Activated CD4-positive, alpha-beta T cell treated with anti-CD3 and anti-CD28 coated beads for 36 hours (primary cell): ENCODE data around the gene WWTR1. TPM values are rescaled to one million over a fixed set of nuclear protein-coding genes. Genes with fewer than 3 reads are reported as not detected.

ENCODE experiments used
- ATAC-seq: fragments of 200-7000 bp; cut with Tn5 transposase; one replicate; pipeline ENCODE4 v1.10.0; 2021; ENCODE audit warnings: mild to moderate bottlenecking, moderate library complexity
- CTCF ChIA-PET: fragments of 350-600 bp; sonication (Branson Sonifier 250); formaldehyde crosslinking; loops from one replicate; lab custom pipeline; 2021; ENCODE audit warnings: antibody characterized with exemption; lab: Charles Lee
- POLR2A ChIA-PET: fragments of 350-600 bp; sonication (Branson Sonifier 250); formaldehyde crosslinking; loops from one replicate; lab custom pipeline; 2021; ENCODE audit warnings: antibody characterized with exemption, inconsistent platforms; lab: Charles Lee
- DNase-seq: peaks from one replicate; pipeline ENCODE4 v3.0.0-alpha.2; 2020
- H3K27ac Mint-ChIP-seq: one replicate; pipeline ENCODE4 v1.8.0; 2021; ENCODE audit warnings: mixed read lengths
- H3K27me3 Mint-ChIP-seq: one replicate; pipeline ENCODE4 v1.8.0; 2021; ENCODE audit warnings: mixed read lengths
- H3K36me3 Mint-ChIP-seq: one replicate; pipeline ENCODE4 v1.8.0; 2021; ENCODE audit warnings: low read depth, mixed read lengths
- H3K4me1 Mint-ChIP-seq: one replicate; pipeline ENCODE4 v1.8.0; 2021; ENCODE audit warnings: mixed read lengths
- H3K4me3 Mint-ChIP-seq: one replicate; pipeline ENCODE4 v1.8.0; 2021; ENCODE audit warnings: mild to moderate bottlenecking, moderate library complexity, mixed read lengths
- H3K9me3 Mint-ChIP-seq: one replicate; pipeline ENCODE4 v1.8.0; 2021; ENCODE audit warnings: low read depth, mixed read lengths
- intact Hi-C, 2 experiments: fragments of 100-400 bp; cut with DNase I in 1 of 2; cut with micrococcal nuclease in 1 of 2; formaldehyde crosslinking; loops; one replicate each; pipeline versions ENCODE4 v1.14.2 to v1.15.1; 2022 to 2024; cut with DNase I, micrococcal nuclease
- total RNA-seq, 2 experiments: library from RNA; stranded (reverse); gene quantifications; one replicate each; pipeline ENCODE4 v1.2.3, GENCODE V29; 2021

The WWTR1 gene
- total RNA-seq, 2 experiments from 2014 or later, result 0.46 to 0.54 TPM

DNA sequence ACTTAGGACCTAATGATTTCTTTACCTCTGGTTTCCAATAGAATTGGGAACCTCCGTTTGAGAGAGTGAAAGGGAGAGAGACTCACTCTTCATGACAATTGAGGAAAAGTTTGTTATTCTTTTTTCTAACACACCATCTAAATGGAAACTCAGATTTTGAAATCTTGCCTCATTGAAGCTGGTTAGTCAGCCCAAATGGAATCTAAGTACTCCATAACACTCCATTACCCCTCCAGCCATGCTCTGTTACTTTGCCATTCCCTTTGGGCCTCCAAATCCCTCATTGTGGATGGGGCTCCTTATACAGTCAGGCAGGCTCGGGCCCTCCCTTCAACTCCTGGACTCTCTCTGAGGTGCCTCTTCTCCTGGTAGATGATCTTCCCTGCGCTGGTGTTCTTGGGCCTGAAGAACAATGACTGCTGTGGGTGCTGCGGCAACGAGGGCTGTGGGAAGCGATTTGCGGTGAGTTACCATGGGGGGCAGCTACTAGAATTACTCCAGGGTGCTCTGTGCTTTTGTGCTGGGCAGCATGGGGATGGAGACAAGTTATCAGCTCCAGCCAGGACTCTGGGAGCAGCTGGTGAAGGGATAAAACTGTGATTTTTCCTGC, 182.3 kb downstream of the WWTR1 start:
- ATAC-seq (no peak), DNase-seq (no peak)
- Mint-ChIP-seq H3K27me3 (peaks cover 2% of the 10 kb centered on the region), H3K36me3 (no peaks in the 10 kb centered on the region), H3K4me3 (no peak overlapping the region), H3K27ac (no peak overlapping the region), H3K4me1 (no peaks in the 10 kb centered on the region), H3K9me3 (no peaks in the 10 kb centered on the region)
- ChIA-PET POLR2A (no interaction called here), CTCF (interaction anchor here (0.9 to 1.0 kb wide), 2 partner anchors 10 to 13 kb away, joined by 4 to 5 read pairs; no protein-coding TSS in a partner anchor)
- intact Hi-C loops, result no loop called here

DNA sequence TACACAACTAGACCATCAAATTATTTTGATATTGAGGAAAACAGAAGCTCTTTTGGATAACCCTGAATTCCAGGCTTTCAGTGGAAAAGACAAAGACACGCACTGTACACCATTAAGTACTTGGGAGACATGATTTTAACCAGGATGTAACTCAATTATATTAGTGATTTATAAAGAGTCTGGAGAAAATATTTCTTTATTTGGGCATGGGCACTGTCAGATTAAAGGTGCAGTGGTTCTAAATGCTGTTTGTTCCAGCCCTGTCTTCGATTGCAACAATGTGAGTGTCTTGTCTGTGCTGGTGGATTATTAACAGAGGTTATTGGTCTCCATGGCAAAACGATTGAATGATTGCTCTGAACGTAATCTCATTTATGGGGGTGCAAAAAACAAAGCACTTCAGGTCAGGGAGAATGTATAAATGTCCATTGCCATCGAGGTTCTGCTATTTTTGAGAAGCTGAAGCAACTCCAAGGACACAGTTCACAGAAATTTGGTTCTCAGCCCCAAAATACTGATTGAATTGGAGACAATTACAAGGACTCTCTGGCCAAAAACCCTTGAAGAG, 183.5 kb downstream of the WWTR1 start, which contains the start of gene TM4SF4:
TSS of gene TM4SF4 (plus strand) at position 448 of the 568 bp plus-strand sequence. CDS start 181 bp downstream, outside the sequence.
- ATAC-seq (no peak), DNase-seq (no peak)
- Mint-ChIP-seq H3K9me3 (no peaks in the 10 kb centered on the region), H3K36me3 (no peaks in the 10 kb centered on the region), H3K4me1 (no peaks in the 10 kb centered on the region), H3K4me3 (no peak within 1 kb of the TSS), H3K27me3 (no peaks in the 10 kb centered on the region), H3K27ac (no peak within 1 kb of the TSS)
- POLR2A ChIA-PET, result no interaction called here
- intact Hi-C loops, result no loop called here
- CTCF ChIA-PET, result interaction anchor here (0.5 to 1.2 kb wide), 3 partner anchors 31 to 352 kb away, joined by 3 read pairs; no protein-coding TSS in a partner anchor

DNA sequence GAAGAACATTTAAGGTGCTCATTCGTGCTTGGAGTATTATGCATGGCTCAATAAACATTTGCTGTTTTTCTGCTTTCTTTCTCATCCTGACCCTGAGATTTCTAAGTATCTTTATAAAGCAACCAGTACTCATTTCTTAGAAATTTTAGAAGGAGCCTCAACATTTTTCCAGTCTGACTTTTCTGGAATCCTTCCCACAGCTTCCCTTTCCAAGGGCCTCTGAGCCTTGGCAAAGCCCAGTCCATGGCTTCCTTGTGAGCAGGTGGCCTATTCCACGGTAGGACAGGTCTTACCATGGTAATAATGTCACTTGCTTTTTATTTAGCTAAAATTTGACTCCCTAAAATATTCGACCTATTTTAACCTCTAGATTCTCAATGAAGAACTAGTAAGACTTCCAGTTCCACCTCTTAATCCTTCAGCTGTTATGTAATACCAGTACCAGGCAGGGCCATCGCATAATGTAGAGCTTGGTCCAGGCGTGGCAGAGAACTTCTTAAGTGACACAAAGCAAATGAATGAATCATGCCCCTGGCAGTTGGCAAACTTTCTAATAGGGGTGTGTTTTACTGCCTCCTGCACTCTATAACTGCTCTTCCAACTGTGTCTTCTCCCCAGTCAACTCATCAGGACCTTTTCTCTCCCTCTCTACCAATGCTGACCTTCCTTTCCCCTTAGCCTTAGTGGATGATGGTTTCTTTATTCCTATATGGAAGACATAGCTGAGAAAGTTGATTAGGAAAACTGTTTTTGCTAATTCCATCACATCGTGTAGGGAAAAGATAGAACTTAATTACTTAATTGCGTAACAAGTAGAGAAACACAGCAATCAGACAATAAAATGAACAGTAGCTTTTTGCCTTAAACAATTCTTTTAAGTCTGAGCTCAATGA, 184.2 kb downstream of the WWTR1 start:
- Mint-ChIP-seq H3K4me3 (no peak overlapping the region), H3K27ac (no peak overlapping the region), H3K27me3 (no peaks in the 10 kb centered on the region), H3K36me3 (no peaks in the 10 kb centered on the region), H3K9me3 (no peaks in the 10 kb centered on the region), H3K4me1 (no peaks in the 10 kb centered on the region)
- ChIA-PET CTCF (interaction anchor here (0.5 to 1.2 kb wide), 3 partner anchors 30 to 353 kb away, joined by 3 read pairs; no protein-coding TSS in a partner anchor), POLR2A (interaction anchor here (1.2 kb wide), 1 partner anchor 14 kb away, joined by 3 read pairs; no protein-coding TSS in a partner anchor)
- ATAC-seq (no peak), DNase-seq (no peak)
- intact Hi-C loops, result no loop called here

DNA sequence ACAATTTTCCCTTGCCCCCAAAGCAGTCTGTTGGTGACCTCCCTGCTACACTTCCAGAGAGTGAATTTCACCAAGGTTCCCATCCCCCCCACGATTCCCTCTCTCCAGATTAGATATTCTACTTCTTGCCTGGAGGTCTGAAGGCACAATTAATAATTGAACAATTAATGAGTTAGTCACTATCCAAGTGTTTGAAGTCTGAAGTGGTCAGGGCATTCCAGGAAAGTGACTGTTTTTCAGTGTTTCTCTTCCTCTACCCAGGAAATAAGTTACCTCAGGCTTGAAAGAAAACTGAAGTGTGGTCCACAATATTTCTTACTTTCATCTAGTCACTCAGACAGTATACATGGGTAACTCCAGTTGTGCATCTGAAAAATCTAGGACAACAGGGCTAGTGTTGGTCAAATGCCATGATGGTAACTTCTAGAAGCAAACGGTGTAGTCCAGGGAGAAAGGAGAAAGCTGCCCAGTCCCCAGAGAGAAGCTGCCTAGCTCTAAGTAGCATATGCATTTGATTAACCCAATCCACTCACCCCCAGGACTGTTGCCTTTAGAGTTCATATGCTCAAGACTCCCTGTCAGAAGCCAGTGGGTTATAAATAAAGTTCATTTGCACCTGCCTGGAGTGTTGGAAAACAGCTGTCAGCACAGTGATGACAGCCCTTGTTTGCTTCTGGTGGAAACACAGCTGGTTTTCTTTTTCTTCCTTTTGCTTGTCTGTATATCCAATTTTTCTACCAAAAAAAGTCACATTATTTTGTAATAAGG, 185.6 kb downstream of the WWTR1 start:
- Mint-ChIP-seq H3K36me3 (no peaks in the 10 kb centered on the region), H3K27ac (no peak overlapping the region), H3K9me3 (no peaks in the 10 kb centered on the region), H3K4me1 (no peaks in the 10 kb centered on the region), H3K27me3 (no peaks in the 10 kb centered on the region), H3K4me3 (no peak overlapping the region)
- intact Hi-C loops, result no loop called here
- DNase-seq (no peak), ATAC-seq (no peak)
- ChIA-PET POLR2A (interaction anchor here (1.2 kb wide), 1 partner anchor 13 kb away, joined by 3 read pairs; no protein-coding TSS in a partner anchor), CTCF (interaction anchor here (0.7 kb wide), 1 partner anchor 187 kb away, joined by 3 read pairs; no protein-coding TSS in a partner anchor)

DNA sequence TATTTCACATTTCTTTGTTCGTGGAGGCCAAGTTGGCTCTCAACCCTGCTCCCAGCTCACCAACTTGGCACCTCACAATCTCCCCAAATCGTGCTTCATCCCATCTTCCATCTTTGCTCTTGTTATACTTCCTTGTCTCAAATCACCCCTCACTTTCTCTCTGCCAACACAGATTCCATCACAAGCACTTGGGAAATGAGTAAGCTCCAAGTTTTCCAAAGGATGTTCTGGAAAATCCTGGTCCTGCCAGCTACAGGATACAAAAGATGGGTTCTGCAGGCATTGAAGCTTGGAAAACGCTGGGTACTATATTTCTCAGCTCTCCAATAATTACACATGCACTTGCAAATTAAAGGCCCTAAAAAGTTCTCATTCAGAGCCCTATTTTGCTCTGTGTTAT, 187.4 kb downstream of the WWTR1 start:
- Mint-ChIP-seq H3K27ac (no peak overlapping the region), H3K9me3 (no peaks in the 10 kb centered on the region), H3K4me1 (no peaks in the 10 kb centered on the region), H3K4me3 (no peak overlapping the region), H3K36me3 (no peaks in the 10 kb centered on the region), H3K27me3 (no peaks in the 10 kb centered on the region)
- intact Hi-C loops, result no loop called here
- ChIA-PET POLR2A (no interaction called here), CTCF (no interaction called here)
- DNase-seq (no peak), ATAC-seq (no peak)

DNA sequence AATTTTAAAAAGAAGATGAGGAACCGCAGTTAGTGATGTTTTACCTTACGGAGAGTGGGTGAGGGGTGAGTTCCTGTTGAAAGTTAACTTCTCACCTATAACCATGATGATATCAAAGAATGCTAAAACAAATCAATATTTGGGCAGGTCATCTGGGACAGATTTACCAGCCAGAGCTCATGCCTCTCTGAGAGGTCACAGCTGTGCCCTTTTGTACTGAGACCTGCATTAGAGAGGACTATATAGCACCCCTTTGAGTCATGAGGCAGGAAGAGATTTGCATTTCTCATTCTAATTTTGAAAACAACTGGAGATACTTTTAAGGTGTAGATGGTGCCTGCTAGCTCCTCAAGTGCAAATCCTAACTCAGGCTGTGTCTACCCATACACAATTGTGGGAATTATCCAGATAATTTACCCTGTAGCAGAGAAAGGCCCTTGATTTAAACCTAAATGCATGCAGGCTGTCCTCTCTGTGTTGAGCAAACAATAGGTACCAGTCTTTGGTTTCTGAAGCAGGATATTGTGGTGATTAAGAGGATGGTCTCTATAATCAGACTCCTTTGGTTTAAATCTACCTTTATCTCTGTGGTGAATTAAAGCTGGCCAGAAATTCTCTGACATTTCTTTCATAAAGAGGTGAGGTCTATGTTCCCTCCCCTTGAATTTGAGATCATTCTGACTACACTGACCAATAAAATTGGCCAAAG, 189.2 kb downstream of the WWTR1 start:
- ATAC-seq (no peak), DNase-seq (no peak)
- intact Hi-C loops, result no loop called here
- ChIA-PET CTCF (interaction anchor here (0.7 to 1.6 kb wide), 2 partner anchors 10 to 14 kb away, joined by 3 to 4 read pairs; no protein-coding TSS in a partner anchor), POLR2A (no interaction called here)
- Mint-ChIP-seq H3K4me1 (no peaks in the 10 kb centered on the region), H3K36me3 (no peaks in the 10 kb centered on the region), H3K4me3 (no peak overlapping the region), H3K9me3 (no peaks in the 10 kb centered on the region), H3K27me3 (no peaks in the 10 kb centered on the region), H3K27ac (no peak overlapping the region)

Other genes starting within 250 kb of the WWTR1 start
- not detected for gene TM4SF4, start 183.3 kb downstream of the WWTR1 start, total RNA-seq
- gene COMMD2, start 94.5 kb upstream of the WWTR1 start, total RNA-seq, result 10 to 100 TPM; 29.4 to 29.5 TPM
- not detected for gene ANKUB1, start 134.5 kb upstream of the WWTR1 start, total RNA-seq
- gene RNF13, start 155.2 kb upstream of the WWTR1 start, total RNA-seq, result 10 to 100 TPM; 28.8 to 41.2 TPM